H9 (cell line): ENCODE results near the gene DNLZ. TPM values are rescaled to one million over a fixed set of nuclear protein-coding genes. Genes with fewer than 3 reads are reported as not detected.

Source experiments
- DNase-seq: peaks from one replicate; pipeline ENCODE4 v3.0.0-alpha.2; 2017
- H2AFZ ChIP-seq: one replicate; pipeline ENCODE4 v1.6.1; 2013; ENCODE audit warnings: mild to moderate bottlenecking, low read length, control low read depth, moderate library complexity
- H2AK5ac ChIP-seq: 2 replicates; pipeline ENCODE4 v1.6.1; 2013; ENCODE audit warnings: low read length, control low read depth, mixed read lengths; ENCODE audit not compliant: insufficient read length
- H2BK120ac ChIP-seq: one replicate; pipeline ENCODE4 v1.6.1; 2013; ENCODE audit warnings: low read depth, mild to moderate bottlenecking, low read length, control low read depth, inconsistent platforms; ENCODE audit not compliant: poor library complexity, severe bottlenecking
- H2BK12ac ChIP-seq: 2 replicates; pipeline ENCODE4 v1.6.1; 2013; ENCODE audit warnings: low read length, control low read depth, mixed read lengths, low read depth; ENCODE audit not compliant: insufficient read length
- H2BK15ac ChIP-seq: 2 replicates; pipeline ENCODE4 v1.6.1; 2013; ENCODE audit warnings: low read depth, low read length, control low read depth
- H2BK20ac ChIP-seq: one replicate; pipeline ENCODE4 v1.6.1; 2013; ENCODE audit warnings: low read depth, mild to moderate bottlenecking, low read length, control low read depth, inconsistent platforms; ENCODE audit not compliant: poor library complexity, severe bottlenecking
- H2BK5ac ChIP-seq: 2 replicates; pipeline ENCODE4 v1.6.1; 2013; ENCODE audit warnings: low read length, control low read depth, mixed read lengths; ENCODE audit not compliant: insufficient read length
- H3K14ac ChIP-seq: 2 replicates; pipeline ENCODE4 v1.6.1; 2013; ENCODE audit warnings: low read length, control low read depth; ENCODE audit not compliant: insufficient read depth
- H3K18ac ChIP-seq: 2 replicates; pipeline ENCODE4 v1.6.1; 2013; ENCODE audit warnings: low read depth, mild to moderate bottlenecking, mixed read lengths, low read length, control low read depth; ENCODE audit not compliant: insufficient read length
- H3K23ac ChIP-seq: 2 replicates; pipeline ENCODE4 v1.6.1; 2013; ENCODE audit warnings: low read length, control low read depth, mixed read lengths, low read depth; ENCODE audit not compliant: insufficient read length
- H3K23me2 ChIP-seq: 2 replicates; pipeline ENCODE4 v1.6.1; 2013; ENCODE audit warnings: low read depth, mild to moderate bottlenecking, mixed read lengths, low read length, control low read depth; ENCODE audit not compliant: insufficient read length, poor library complexity, severe bottlenecking
- H3K27ac ChIP-seq: 2 replicates; pipeline ENCODE4 v1.5.1; 2013; ENCODE audit warnings: low read length, control low read depth, mixed read lengths, low read depth; ENCODE audit not compliant: insufficient read length
- H3K27me3 ChIP-seq: 2 replicates; pipeline ENCODE4 v1.6.1; 2013; ENCODE audit warnings: low read length, control low read depth, inconsistent platforms; ENCODE audit not compliant: insufficient read depth
- H3K4ac ChIP-seq: 2 replicates; pipeline ENCODE4 v1.6.1; 2013; ENCODE audit warnings: low read depth, mild to moderate bottlenecking, control low read depth, inconsistent platforms, low read length, moderate library complexity
- H3K4me1 ChIP-seq: 2 replicates; pipeline ENCODE4 v1.6.1; 2013; ENCODE audit warnings: low read length, control low read depth, inconsistent platforms; ENCODE audit not compliant: insufficient read depth
- H3K4me2 ChIP-seq: 2 replicates; pipeline ENCODE4 v1.6.1; 2013; ENCODE audit warnings: low read length, control low read depth, mixed read lengths; ENCODE audit not compliant: insufficient read length, insufficient read depth
- H3K56ac ChIP-seq: 2 replicates; pipeline ENCODE4 v1.6.1; 2013; ENCODE audit warnings: low read depth, mild to moderate bottlenecking, mixed read lengths, low read length, control low read depth; ENCODE audit not compliant: insufficient read length
- H3K79me1 ChIP-seq: 2 replicates; pipeline ENCODE4 v1.6.1; 2013; ENCODE audit warnings: low read depth, mild to moderate bottlenecking, moderate library complexity, low read length, control low read depth, inconsistent platforms; ENCODE audit not compliant: insufficient read depth, poor library complexity, severe bottlenecking
- H3K79me2 ChIP-seq: 2 replicates; pipeline ENCODE4 v1.6.1; 2013; ENCODE audit warnings: low read length, control low read depth, inconsistent platforms; ENCODE audit not compliant: insufficient read depth
- H3K9ac ChIP-seq: 2 replicates; pipeline ENCODE4 v1.6.1; 2013; ENCODE audit warnings: low read length, control low read depth, mixed read lengths; ENCODE audit not compliant: insufficient read length; ENCODE audit errors: extremely low read depth
- H3K9me3 ChIP-seq: one replicate; pipeline ENCODE4 v1.6.1; 2013; ENCODE audit warnings: low read depth, low read length, inconsistent platforms; ENCODE audit not compliant: control insufficient read depth
- H3T11ph ChIP-seq: one replicate; pipeline ENCODE4 v1.6.1; 2013; ENCODE audit warnings: mild to moderate bottlenecking, low read length, control low read depth, inconsistent platforms
- H4K20me1 ChIP-seq: one replicate; pipeline ENCODE4 v1.6.1; 2013; ENCODE audit not compliant: control insufficient read depth, insufficient read length, insufficient read depth
- H4K5ac ChIP-seq: 2 replicates; pipeline ENCODE4 v1.6.1; 2013; ENCODE audit warnings: low read depth, mild to moderate bottlenecking, mixed read lengths, low read length, control low read depth; ENCODE audit not compliant: insufficient read length
- H4K8ac ChIP-seq: replicated peaks from 2 replicates; pipeline ENCODE4 v1.6.1; 2013; ENCODE audit warnings: low read length, control low read depth, mixed read lengths, low read depth; ENCODE audit not compliant: insufficient read length
- H4K91ac ChIP-seq: 2 replicates; pipeline ENCODE4 v1.6.1; 2013; ENCODE audit warnings: low read depth, mild to moderate bottlenecking, moderate library complexity, mixed read lengths, low read length, control low read depth; ENCODE audit not compliant: insufficient read length
- H3K27ac Mint-ChIP-seq, 3 experiments: 2 replicates in 2 of 3; 3 replicates in 1 of 3; pipeline ENCODE4 v1.8.0; 2020 to 2021; ENCODE audit warnings: mixed read lengths in 3 of 3, mild to moderate bottlenecking in 1 of 3, moderate library complexity in 1 of 3
- H3K27me3 Mint-ChIP-seq: 2 replicates; pipeline ENCODE4 v1.8.0; 2021; ENCODE audit warnings: low read depth, mild to moderate bottlenecking, moderate library complexity, mixed read lengths
- H3K36me3 Mint-ChIP-seq, 3 experiments: 2 replicates in 2 of 3; 3 replicates in 1 of 3; pipeline ENCODE4 v1.8.0; 2020 to 2021; ENCODE audit warnings: low read depth in 3 of 3, mixed read lengths in 3 of 3; ENCODE audit not compliant: insufficient read depth in 1 of 3
- H3K4me1 Mint-ChIP-seq, 2 experiments: 2 replicates each; pipeline ENCODE4 v1.8.0; 2020; ENCODE audit warnings: mixed read lengths in 2 of 2
- H3K4me3 Mint-ChIP-seq, 2 experiments: 2 replicates in 1 of 2; 3 replicates in 1 of 2; pipeline ENCODE4 v1.8.0; 2020 to 2021; ENCODE audit warnings: mild to moderate bottlenecking in 2 of 2, mixed read lengths in 2 of 2, moderate library complexity in 1 of 2
- H3K9me3 Mint-ChIP-seq, 2 experiments: 2 replicates in 1 of 2; 3 replicates in 1 of 2; pipeline ENCODE4 v1.8.0; 2020; ENCODE audit warnings: mild to moderate bottlenecking in 2 of 2, mixed read lengths in 2 of 2, moderate library complexity in 1 of 2
- WGBS: extraction: QIAGEN DNeasy Blood & Tissue Kit; methylation state at CpG from one replicate; pipeline ENCODE4 v1.1.7; 2013; ENCODE audit warnings: missing lambda C conversion rate, low lambda C conversion rate, mixed read lengths; ENCODE audit not compliant: insufficient read length; ENCODE audit errors: extremely low coverage; 5-methylcytosine and 5-hydroxymethylcytosine counted together
- total RNA-seq: library from RNA; stranded (reverse); gene quantifications from 2 replicates; pipeline ENCODE4 v1.2.1, GENCODE V29; 2021
- TF ChIP-seq, protein P1 (sequence below): fragments of 200-600 bp; sonication (generic); conservative IDR thresholded peaks from 3 replicates; pipeline ENCODE4 v1.8.0; 2021; ENCODE audit warnings: antibody characterized with exemption, mild to moderate bottlenecking

The DNLZ gene
- total RNA-seq, 1 experiment from 2014 or later, result 24.8 TPM

DNA sequence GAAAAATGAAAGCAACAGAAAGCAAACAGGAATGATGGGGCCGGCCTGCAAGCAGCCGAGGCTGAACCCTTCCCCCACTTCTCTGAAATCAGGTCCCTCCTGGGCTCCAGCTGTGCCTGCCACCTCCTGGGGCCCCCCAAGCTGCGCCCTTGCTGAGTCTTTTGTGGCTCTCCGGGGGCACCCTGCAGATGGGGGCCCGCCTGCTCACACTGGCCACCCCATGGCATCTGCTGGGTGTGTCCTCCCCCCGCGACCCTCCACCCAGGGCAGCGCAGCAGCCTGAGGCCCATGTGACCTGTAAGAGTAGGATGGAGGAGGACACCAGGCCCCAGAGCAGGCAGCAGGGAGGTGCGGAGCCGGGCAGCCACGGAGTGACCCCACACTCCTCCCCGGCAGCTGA is 30.5 kb downstream of the DNLZ start:
- H3K79me2 ChIP-seq, result peaks cover 2% of the 10 kb centered on the region; the same call in 1 of the 2 replicates

More for the DNA sequence above, 30.5 kb downstream of the DNLZ start:
- H3K27ac ChIP-seq, result no peak overlapping the region
- Mint-ChIP-seq H3K27ac (no peak overlapping the region), H3K36me3 (no peaks in the 10 kb centered on the region; a peak in 1 of 7 replicates), H3K27me3 (no peaks in the 10 kb centered on the region), H3K9me3 (no peaks in the 10 kb centered on the region), H3K4me1 (peaks cover 4 to 5% of the 10 kb centered on the region in 2 experiments), H3K4me3 (no peak overlapping the region)
- H3K27me3 ChIP-seq, result no peaks in the 10 kb centered on the region
- no peaks in the 10 kb centered on the region for H3K23me2 ChIP-seq
- H3K56ac ChIP-seq, result no peak overlapping the region
- H2AK5ac ChIP-seq, result no peak overlapping the region
- no peak overlapping the region for H4K8ac ChIP-seq
- H3K23ac ChIP-seq, result no peak overlapping the region
- H2BK12ac ChIP-seq, result no peak overlapping the region
- H4K5ac ChIP-seq, result no peak overlapping the region
- H3K79me1 ChIP-seq, result peaks cover 2% of the 10 kb centered on the region
- no peak overlapping the region for H3K18ac ChIP-seq
- no peak overlapping the region for H3K4me2 ChIP-seq
- H4K91ac ChIP-seq, result no peak overlapping the region
- H3K9me3 ChIP-seq, result no peaks in the 10 kb centered on the region
- no peak overlapping the region for H2BK15ac ChIP-seq
- no peak overlapping the region for H2BK5ac ChIP-seq
- TF ChIP-seq, protein P1, sequence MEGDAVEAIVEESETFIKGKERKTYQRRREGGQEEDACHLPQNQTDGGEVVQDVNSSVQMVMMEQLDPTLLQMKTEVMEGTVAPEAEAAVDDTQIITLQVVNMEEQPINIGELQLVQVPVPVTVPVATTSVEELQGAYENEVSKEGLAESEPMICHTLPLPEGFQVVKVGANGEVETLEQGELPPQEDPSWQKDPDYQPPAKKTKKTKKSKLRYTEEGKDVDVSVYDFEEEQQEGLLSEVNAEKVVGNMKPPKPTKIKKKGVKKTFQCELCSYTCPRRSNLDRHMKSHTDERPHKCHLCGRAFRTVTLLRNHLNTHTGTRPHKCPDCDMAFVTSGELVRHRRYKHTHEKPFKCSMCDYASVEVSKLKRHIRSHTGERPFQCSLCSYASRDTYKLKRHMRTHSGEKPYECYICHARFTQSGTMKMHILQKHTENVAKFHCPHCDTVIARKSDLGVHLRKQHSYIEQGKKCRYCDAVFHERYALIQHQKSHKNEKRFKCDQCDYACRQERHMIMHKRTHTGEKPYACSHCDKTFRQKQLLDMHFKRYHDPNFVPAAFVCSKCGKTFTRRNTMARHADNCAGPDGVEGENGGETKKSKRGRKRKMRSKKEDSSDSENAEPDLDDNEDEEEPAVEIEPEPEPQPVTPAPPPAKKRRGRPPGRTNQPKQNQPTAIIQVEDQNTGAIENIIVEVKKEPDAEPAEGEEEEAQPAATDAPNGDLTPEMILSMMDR, result no peak
- no peak overlapping the region for H2BK120ac ChIP-seq
- no peak overlapping the region for H2AFZ ChIP-seq
- H4K20me1 ChIP-seq, result no peaks in the 10 kb centered on the region
- no peak overlapping the region for H2BK20ac ChIP-seq
- no CpG with 5 or more reads among the region's 12 CpGs for WGBS
- no peaks in the 10 kb centered on the region; the same call in 1 of the 2 replicates for H3K4me1 ChIP-seq
- H3K14ac ChIP-seq, result no peak overlapping the region; the same call in 1 of the 2 replicates
- no peak overlapping the region for H3K9ac ChIP-seq
- no peak for DNase-seq
- no peak overlapping the region for H3K4ac ChIP-seq
- no peak overlapping the region for H3T11ph ChIP-seq
